GM18861 (cell line): Measurements from ENCODE around the gene MOGAT3.
A peak's percentile ranks its signal among the peaks of the same experiment; 100 is the strongest.

Experiments used
- ATAC-seq: cut with Tn5 transposase; IDR thresholded peaks from one replicate; pipeline ENCODE4 v1.9.1; 2021; ENCODE audit not compliant: unreplicated experiment

Gene MOGAT3

DNA sequence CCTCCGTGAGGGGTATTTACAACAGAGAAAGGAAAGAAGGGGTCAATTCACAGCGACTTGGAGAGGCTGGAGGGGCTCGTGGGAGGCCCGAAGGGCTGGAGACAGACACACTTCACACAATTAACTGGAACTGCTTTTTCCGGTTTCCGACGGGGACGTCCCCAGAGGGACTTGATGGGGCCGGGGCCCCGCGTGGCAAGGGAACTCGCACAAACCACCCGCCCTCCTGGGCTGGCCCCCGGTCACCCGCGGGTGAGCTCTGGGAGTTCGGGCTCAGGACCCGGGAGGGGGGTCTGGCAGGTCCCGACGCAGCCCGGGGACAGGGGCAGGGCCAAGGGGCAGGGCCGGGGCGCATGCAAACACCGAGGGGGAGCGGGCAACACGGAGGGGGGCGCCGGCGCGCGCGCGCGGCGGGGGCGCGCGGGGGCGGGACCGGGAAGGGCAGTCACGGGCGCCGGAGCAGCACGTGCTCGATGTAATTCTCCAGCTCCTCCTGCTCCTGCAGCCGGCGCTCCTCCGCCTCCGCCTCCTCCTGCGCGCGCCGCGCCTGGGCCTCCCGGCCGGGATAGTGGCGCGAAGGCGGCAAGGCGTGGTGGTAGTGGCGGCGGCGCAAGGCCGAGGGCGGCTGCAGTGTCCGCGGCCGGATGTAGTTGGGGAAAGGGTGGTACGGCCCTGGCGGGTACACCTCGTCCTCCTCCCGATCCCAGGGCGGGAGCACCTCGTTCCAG, 38.1 kb downstream of the MOGAT3 start:
- ATAC-seq: no peak

- no peak for ATAC-seq
These were observed 39.0 kb downstream of the MOGAT3 start for GRCh38 chr7:101161692-101162471.

DNA sequence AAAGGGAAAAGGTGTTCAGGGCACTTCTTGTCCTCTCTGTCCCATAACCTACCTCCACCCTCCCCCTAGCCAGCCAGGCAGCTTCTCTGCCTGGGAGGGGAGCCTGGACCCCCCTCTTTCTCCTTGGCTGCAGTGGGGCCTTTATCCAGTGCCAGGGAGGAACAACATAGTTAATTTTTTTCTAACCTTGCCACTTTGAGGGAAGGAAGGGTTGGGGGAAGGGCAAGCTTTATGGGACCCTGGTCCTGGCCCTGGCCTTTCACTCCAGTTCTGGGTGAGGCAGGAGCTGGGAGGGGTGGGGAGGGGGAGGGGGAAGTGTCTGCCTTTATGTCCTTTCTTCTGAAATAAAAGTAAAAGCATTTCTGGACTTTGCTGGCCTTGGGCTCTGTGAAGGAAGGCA, 39.9 kb downstream of the MOGAT3 start:
- ATAC-seq: no peak

DNA sequence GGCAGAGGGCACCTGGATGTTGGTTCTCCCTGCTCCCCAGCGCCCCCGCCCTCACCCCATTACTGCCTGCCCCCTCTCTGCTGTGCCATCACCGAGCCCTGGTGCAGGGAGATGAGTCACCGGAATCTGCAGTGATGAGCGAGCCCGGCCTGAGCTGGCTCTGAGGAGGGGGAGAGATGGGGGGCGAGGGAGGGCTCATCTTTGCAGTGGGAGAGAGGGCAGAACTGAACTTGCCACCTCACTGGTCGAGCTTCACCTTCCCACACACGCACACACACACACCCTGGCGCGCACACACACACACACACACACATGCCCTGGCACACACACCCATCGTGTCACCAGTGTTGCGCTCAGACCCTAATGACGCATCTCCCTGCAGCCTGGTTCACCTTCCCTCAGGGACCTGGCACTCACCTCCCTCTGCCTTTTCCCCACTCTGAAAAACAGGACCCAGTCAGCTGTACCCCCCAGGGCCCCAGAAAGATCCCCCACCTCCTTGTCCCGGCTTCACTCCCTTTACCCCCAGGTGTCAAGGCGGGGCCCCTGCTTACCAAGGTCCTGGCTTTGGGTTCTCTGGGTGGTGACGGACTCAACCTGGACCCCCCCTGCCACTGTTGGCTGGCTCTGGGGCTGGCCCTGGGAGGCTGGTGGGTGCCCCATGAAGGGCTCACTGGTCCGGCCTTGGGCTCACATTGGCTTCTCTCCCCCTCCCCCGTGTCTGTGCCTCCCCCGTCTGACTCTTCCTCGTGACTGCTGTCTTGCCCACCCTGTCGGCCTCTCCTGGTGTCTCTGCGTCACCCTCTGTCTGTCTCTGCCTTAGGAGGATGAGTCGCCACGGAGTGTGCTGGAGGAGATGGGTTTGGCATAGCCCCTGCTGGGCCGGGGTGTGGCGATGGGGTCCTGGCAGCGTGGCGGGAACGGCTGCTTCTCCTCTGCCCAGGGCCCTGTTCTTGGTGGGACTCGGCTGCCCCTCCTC, 40.9 kb downstream of the MOGAT3 start:
- no peak for ATAC-seq

DNA sequence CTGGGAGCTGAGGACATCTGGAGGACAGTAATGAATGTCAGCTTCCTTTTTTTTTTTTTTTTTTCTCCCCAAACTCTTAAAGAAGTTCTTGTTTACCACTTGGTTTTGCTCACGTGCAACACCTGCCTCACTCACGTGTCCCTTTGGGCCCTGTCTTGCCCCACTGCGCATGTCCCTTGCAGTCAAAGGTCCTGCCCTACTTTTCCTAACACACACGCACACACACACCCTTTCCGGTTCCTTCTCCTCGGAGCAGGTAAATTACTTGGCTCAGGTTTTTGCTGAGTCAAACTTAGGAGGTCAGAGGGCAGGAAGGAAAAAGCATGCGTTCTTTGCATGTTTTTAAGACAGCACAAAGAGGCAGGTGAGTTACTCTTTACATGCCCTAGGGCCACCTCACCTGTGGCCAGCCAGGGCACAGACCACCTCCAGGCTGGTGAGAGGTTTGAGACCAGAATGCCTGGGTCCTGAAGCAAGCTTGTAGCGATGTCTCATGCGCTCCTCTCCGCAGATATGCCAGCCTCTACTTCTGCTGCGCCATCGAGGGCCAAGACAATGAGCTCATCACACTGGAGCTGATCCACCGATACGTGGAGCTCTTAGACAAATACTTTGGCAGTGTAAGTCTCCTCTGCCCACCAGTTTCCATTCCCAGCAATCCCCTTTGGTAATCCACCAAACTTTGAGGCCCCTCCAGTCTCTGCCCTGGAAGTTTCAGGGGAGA, 43.8 kb downstream of the MOGAT3 start:
- no peak for ATAC-seq

GRCh38 chr7:101156277-101156676, 44.6 kb downstream of the MOGAT3 start:
- no peak for ATAC-seq

- ATAC-seq: no peak
These were observed 45.5 kb downstream of the MOGAT3 start for GRCh38 chr7:101155303-101155702.

- no peak for ATAC-seq
These were observed 46.1 kb downstream of the MOGAT3 start for GRCh38 chr7:101154693-101155102.

DNA sequence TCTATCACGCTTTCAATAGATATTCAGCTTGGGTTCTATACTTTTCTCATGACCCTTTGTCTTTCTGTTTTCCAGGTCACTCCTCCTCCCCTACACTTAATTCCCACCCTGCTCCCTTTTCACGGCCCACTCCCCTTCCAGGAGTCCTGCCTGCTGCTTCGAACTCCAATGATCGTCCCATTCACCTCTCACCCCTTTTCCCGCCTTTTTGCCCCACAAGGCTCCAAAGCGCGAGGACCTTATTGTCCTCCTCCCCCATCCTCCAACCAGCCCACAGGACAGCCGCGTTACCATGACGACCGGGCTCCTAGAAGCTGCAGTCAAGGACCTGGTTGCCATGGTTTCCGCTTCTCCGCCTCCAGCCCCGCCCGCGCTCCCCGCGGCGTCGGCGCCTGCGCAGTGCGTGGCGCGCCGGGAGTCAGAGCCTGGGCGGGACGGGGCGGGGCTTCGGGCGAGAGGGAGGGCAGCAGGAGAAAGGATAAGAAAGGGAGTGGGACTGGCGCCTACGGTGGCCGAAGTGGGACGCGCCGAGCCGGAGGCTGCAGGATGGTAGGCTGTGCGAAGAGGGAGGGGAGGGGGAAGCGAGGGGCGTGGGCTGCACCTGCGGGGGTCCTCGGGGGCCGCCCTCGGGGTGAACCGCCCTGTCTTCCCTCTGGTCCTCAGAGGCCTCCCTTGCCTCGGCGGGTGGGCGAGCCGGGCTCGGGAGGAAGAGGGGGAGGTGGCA, 46.7 kb downstream of the MOGAT3 start, which contains the start of gene AP1S1:
AP1S1 (plus strand) TSS at position 508 of the 724 bp plus-strand sequence; CDS start at position 547, 39 bp downstream.
- ATAC-seq: peak; percentile 41

DNA sequence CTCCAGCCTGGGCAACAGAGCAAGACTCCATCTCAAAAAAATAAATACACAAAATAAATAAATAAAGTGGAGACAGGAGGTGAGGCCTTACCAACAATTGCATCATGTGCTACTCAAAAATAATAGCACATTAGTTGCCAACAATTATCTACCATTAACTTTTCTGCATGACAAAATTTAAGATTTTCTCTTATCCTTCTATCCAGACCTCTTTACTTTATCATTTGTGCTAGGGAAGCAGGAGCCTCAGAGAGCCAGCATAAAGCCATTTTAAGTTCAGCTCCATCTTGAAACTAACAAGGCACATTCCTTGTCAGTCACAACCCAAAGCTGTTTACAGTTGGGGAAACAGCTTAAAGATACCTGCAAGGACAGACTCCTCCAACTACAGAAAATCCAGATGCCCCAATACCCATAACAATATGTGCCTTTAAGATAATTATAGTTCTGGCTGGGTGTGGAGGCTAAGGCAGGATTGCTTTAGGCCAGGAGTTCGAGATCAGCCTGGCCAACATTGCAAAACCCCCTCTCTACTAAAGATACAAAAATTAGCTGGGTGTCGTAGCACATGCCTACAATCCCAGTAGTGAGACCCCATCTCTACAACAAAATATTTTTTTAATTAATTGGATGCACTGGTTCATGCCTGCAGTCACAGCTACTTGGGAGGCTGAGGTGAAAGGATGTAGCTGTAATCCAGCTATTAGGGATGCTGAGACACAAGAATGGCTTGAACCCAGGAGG, 48.8 kb downstream of the MOGAT3 start:
- ATAC-seq: no peak
